GM23338 (cell line): Measurements from ENCODE around the gene ADGRB2. TPM values are rescaled to one million over a fixed set of nuclear protein-coding genes. Genes with fewer than 3 reads are reported as not detected.

Experiments used
- ATAC-seq: fragments of 200-7000 bp; cut with Tn5 transposase; 3 replicates; pipeline ENCODE4 v1.9.1; 2020
- DNase-seq: peaks from one replicate; pipeline ENCODE4 v3.0.0-alpha.2; 2015; ENCODE audit warnings: low spot score
- H2AFZ ChIP-seq: fragments of 200-600 bp; sonication (generic); 2 replicates; pipeline ENCODE4 v1.8.0; 2016; ENCODE audit warnings: antibody characterized with exemption, mild to moderate bottlenecking, moderate library complexity
- H3F3A ChIP-seq: fragments of 200-600 bp; sonication (generic); replicated peaks from 2 replicates; pipeline ENCODE4 v1.8.0; 2017; ENCODE audit warnings: antibody characterized with exemption, mixed run types, low read depth
- H3K27ac ChIP-seq: fragments of 200-600 bp; sonication (generic); 2 replicates; pipeline ENCODE4 v1.6.1; 2016; ENCODE audit warnings: low read depth
- H3K27me3 ChIP-seq: fragments of 200-600 bp; sonication (generic); 2 replicates; pipeline ENCODE4 v1.8.0; 2016; ENCODE audit warnings: mild to moderate bottlenecking, mixed run types, moderate library complexity; ENCODE audit not compliant: insufficient read depth
- H3K36me3 ChIP-seq: fragments of 200-600 bp; sonication (generic); 2 replicates; pipeline ENCODE4 v1.8.0; 2016; ENCODE audit warnings: mild to moderate bottlenecking; ENCODE audit not compliant: insufficient read depth
- H3K4me1 ChIP-seq: fragments of 200-600 bp; sonication (generic); 2 replicates; pipeline ENCODE4 v1.8.0; 2016; ENCODE audit warnings: mild to moderate bottlenecking, moderate library complexity; ENCODE audit not compliant: insufficient read depth
- H3K4me2 ChIP-seq: fragments of 200-600 bp; sonication (generic); 2 replicates; pipeline ENCODE4 v1.7.1; 2017; ENCODE audit warnings: mixed run types
- H3K4me3 ChIP-seq: fragments of 200-600 bp; sonication (generic); 2 replicates; pipeline ENCODE4 v1.6.1; 2016; ENCODE audit warnings: mixed run types
- H3K79me2 ChIP-seq: fragments of 200-600 bp; sonication (generic); replicated peaks from 2 replicates; pipeline ENCODE4 v1.8.0; 2017; ENCODE audit warnings: mild to moderate bottlenecking; ENCODE audit not compliant: insufficient read depth
- H3K9me2 ChIP-seq: fragments of 200-600 bp; sonication (generic); 2 replicates; pipeline ENCODE4 v1.8.0; 2017; ENCODE audit not compliant: insufficient read depth
- H4K20me1 ChIP-seq: fragments of 200-600 bp; sonication (generic); replicated peaks from 2 replicates; pipeline ENCODE4 v1.8.0; 2017; ENCODE audit warnings: mild to moderate bottlenecking; ENCODE audit not compliant: insufficient read depth
- H3K27ac Mint-ChIP-seq: 2 replicates; pipeline ENCODE4 v1.8.0; 2020; ENCODE audit warnings: inconsistent platforms, mild to moderate bottlenecking, moderate library complexity, mixed read lengths
- H3K27me3 Mint-ChIP-seq: 3 replicates; pipeline ENCODE4 v1.8.0; 2022; ENCODE audit warnings: low read depth, mild to moderate bottlenecking, moderate library complexity, mixed read lengths, inconsistent platforms; ENCODE audit not compliant: insufficient read depth, poor library complexity
- H3K36me3 Mint-ChIP-seq: 3 replicates; pipeline ENCODE4 v1.8.0; 2021; ENCODE audit warnings: low read depth, mild to moderate bottlenecking, inconsistent platforms, moderate library complexity, mixed read lengths
- H3K4me1 Mint-ChIP-seq: 3 replicates; pipeline ENCODE4 v1.8.0; 2020; ENCODE audit warnings: mild to moderate bottlenecking, inconsistent platforms, mixed read lengths
- H3K4me3 Mint-ChIP-seq: 3 replicates; pipeline ENCODE4 v1.8.0; 2021; ENCODE audit warnings: moderate library complexity, mild to moderate bottlenecking, inconsistent platforms, mixed read lengths
- H3K9me3 Mint-ChIP-seq: 3 replicates; pipeline ENCODE4 v1.8.0; 2020; ENCODE audit warnings: moderate library complexity, mild to moderate bottlenecking, inconsistent platforms, mixed read lengths
- CREB1 ChIP-seq: fragments of 250-450 bp; sonication (Bioruptor Pico); IDR thresholded peaks from 2 replicates; pipeline ENCODE4 v1.5.0; 2020; ENCODE audit warnings: low read depth, mild to moderate bottlenecking, moderate library complexity
- EZH2 ChIP-seq: fragments of 200-600 bp; sonication (generic); IDR thresholded peaks from one replicate; pipeline ENCODE4 v1.8.0; 2017; ENCODE audit warnings: antibody characterized with exemption, mild to moderate bottlenecking, low read depth; ENCODE audit not compliant: unreplicated experiment
- EZH2phosphoT487 ChIP-seq: fragments of 200-600 bp; sonication (generic); IDR thresholded peaks from one replicate; pipeline ENCODE4 v1.8.1; 2018; ENCODE audit warnings: antibody characterized with exemption; ENCODE audit not compliant: unreplicated experiment
- NANOG ChIP-seq: IDR thresholded peaks from 2 replicates; pipeline ENCODE4 v1.6.1; 2016; ENCODE audit warnings: antibody characterized with exemption, borderline replicate concordance
- POLR2AphosphoS5 ChIP-seq: IDR thresholded peaks from 2 replicates; pipeline ENCODE4 v1.6.1; 2016; ENCODE audit warnings: antibody characterized with exemption, low read depth
- STAT1 ChIP-seq: IDR thresholded peaks from one replicate; pipeline ENCODE4 v1.6.1; 2016; ENCODE audit warnings: antibody characterized with exemption; ENCODE audit not compliant: unreplicated experiment
- ZNF114 ChIP-seq: fragments of 250-450 bp; sonication (Bioruptor Pico); IDR thresholded peaks from 2 replicates; pipeline ENCODE4 v1.5.0; 2020; ENCODE audit warnings: mild to moderate bottlenecking, moderate library complexity
- ZNF331 ChIP-seq: fragments of 250-450 bp; sonication (Bioruptor Pico); IDR thresholded peaks from 2 replicates; pipeline ENCODE4 v1.5.0; 2020; ENCODE audit warnings: low read depth, mild to moderate bottlenecking, moderate library complexity
- polyA plus RNA-seq: library from polyadenylated mRNA; unstranded; fragments of >200 nt; fragmentation: Nextera tagmentation; extraction: Ambion mirVana; gene quantifications from 2 replicates; pipeline ENCODE4 v1.2.1, GENCODE V29; 2016
- total RNA-seq: library from RNA; depleted of rRNA; stranded (reverse); fragments of >200 nt; shearing (Covaris generic); gene quantifications from 2 replicates; pipeline ENCODE4 v1.2.3, GENCODE V29; 2014
- TF ChIP-seq, protein P1 (sequence below): IDR thresholded peaks from 2 replicates; pipeline ENCODE4 v1.6.1; 2016; ENCODE audit warnings: antibody characterized with exemption
- TF ChIP-seq, protein P2 (sequence below): fragments of 250-450 bp; sonication (Bioruptor Pico); IDR thresholded peaks from 2 replicates; pipeline ENCODE4 v1.5.0; 2020; ENCODE audit warnings: mild to moderate bottlenecking, moderate library complexity
- TF ChIP-seq, protein P3 (sequence below): IDR thresholded peaks from one replicate; pipeline ENCODE4 v1.6.1; 2018; ENCODE audit warnings: antibody characterized with exemption; ENCODE audit not compliant: unreplicated experiment
- TF ChIP-seq, protein P4 (sequence below), 2 experiments: fragments of 200-600 bp in 1 of 2; sonication (generic) in 1 of 2; conservative IDR thresholded peaks; 2 replicates each; pipeline versions ENCODE4 v1.5.1 to v1.6.1; 2016 to 2017; ENCODE audit warnings: antibody characterized with exemption in 2 of 2, low read depth in 2 of 2, mild to moderate bottlenecking in 2 of 2, moderate library complexity in 1 of 2

Gene ADGRB2
- total and polyA plus RNA-seq, 2 experiments from 2014 or later: 8.0 to 27.8 TPM

DNA sequence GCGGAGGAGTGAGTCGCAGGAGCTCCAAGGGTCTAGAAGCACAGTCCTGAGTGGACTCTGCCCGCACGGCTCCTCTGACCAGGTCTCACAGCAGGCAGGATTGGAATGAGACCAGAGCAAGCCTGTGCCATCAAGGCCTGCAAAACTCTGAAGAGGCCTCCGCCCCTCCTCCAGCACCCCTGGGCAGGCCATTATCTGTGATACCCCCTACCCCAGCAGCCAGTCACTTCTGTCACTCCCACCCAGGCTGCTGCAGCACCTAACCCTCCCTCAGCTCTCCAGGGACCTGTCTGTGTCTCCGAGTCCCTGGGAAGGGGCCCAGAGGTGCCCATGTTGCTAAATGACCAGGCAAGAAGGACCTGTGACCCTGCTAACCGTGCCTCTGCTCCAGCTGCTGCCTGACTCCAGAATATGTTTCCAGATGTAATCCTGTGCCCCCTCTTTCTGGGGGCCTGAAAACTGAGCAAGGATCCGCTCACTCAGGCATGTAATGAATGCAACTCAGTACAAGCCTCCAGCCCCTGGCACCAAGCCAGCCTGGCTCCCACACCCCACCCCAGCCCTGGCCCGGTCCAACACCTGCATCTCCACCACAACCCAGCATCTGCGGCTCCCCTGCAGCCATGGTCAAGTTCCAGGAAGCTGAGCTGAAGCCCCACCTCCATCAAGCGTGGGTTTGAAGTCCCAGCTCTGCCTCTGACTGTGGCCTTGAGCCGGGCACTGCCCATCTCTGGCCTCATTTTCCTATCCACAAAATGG, 38.2 kb downstream of the ADGRB2 start:
- Histone ChIP-seq H2AFZ (no peak overlapping the region), H3K79me2 (no peaks in the 10 kb centered on the region), H3K4me1 (no peaks in the 10 kb centered on the region; the same call in 1 of the 2 replicates), H3K4me2 (no peak overlapping the region), H3K27ac (no peak overlapping the region), H4K20me1 (no peaks in the 10 kb centered on the region; the same call in 1 of the 2 replicates), H3K36me3 (no peaks in the 10 kb centered on the region), H3F3A (0 out of 2 replicates have a peak, but pooled peaks cover 5% of the 10 kb centered on the region), H3K4me3 (no peak overlapping the region), H3K27me3 (no peaks in the 10 kb centered on the region), H3K9me2 (no peaks in the 10 kb centered on the region; the same call in 1 of the 2 replicates)
- H3K4me3 Mint-ChIP-seq: no peak overlapping the region
- H3K36me3 Mint-ChIP-seq: no peaks in the 10 kb centered on the region; the same call in 2 of the 3 replicates
- H3K27ac Mint-ChIP-seq: no peak overlapping the region
- TF ChIP-seq EZH2 (no peak), EZH2phosphoT487 (no peak), CREB1 (no peak), STAT1 (no peak), ZNF331 (CRISPR knock-in tag) (no peak), ZNF114 (CRISPR knock-in tag) (no peak), POLR2AphosphoS5 (no peak), NANOG (no peak)
- TF ChIP-seq, protein P1, sequence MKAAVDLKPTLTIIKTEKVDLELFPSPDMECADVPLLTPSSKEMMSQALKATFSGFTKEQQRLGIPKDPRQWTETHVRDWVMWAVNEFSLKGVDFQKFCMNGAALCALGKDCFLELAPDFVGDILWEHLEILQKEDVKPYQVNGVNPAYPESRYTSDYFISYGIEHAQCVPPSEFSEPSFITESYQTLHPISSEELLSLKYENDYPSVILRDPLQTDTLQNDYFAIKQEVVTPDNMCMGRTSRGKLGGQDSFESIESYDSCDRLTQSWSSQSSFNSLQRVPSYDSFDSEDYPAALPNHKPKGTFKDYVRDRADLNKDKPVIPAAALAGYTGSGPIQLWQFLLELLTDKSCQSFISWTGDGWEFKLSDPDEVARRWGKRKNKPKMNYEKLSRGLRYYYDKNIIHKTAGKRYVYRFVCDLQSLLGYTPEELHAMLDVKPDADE: no peak
- TF ChIP-seq, protein P2, sequence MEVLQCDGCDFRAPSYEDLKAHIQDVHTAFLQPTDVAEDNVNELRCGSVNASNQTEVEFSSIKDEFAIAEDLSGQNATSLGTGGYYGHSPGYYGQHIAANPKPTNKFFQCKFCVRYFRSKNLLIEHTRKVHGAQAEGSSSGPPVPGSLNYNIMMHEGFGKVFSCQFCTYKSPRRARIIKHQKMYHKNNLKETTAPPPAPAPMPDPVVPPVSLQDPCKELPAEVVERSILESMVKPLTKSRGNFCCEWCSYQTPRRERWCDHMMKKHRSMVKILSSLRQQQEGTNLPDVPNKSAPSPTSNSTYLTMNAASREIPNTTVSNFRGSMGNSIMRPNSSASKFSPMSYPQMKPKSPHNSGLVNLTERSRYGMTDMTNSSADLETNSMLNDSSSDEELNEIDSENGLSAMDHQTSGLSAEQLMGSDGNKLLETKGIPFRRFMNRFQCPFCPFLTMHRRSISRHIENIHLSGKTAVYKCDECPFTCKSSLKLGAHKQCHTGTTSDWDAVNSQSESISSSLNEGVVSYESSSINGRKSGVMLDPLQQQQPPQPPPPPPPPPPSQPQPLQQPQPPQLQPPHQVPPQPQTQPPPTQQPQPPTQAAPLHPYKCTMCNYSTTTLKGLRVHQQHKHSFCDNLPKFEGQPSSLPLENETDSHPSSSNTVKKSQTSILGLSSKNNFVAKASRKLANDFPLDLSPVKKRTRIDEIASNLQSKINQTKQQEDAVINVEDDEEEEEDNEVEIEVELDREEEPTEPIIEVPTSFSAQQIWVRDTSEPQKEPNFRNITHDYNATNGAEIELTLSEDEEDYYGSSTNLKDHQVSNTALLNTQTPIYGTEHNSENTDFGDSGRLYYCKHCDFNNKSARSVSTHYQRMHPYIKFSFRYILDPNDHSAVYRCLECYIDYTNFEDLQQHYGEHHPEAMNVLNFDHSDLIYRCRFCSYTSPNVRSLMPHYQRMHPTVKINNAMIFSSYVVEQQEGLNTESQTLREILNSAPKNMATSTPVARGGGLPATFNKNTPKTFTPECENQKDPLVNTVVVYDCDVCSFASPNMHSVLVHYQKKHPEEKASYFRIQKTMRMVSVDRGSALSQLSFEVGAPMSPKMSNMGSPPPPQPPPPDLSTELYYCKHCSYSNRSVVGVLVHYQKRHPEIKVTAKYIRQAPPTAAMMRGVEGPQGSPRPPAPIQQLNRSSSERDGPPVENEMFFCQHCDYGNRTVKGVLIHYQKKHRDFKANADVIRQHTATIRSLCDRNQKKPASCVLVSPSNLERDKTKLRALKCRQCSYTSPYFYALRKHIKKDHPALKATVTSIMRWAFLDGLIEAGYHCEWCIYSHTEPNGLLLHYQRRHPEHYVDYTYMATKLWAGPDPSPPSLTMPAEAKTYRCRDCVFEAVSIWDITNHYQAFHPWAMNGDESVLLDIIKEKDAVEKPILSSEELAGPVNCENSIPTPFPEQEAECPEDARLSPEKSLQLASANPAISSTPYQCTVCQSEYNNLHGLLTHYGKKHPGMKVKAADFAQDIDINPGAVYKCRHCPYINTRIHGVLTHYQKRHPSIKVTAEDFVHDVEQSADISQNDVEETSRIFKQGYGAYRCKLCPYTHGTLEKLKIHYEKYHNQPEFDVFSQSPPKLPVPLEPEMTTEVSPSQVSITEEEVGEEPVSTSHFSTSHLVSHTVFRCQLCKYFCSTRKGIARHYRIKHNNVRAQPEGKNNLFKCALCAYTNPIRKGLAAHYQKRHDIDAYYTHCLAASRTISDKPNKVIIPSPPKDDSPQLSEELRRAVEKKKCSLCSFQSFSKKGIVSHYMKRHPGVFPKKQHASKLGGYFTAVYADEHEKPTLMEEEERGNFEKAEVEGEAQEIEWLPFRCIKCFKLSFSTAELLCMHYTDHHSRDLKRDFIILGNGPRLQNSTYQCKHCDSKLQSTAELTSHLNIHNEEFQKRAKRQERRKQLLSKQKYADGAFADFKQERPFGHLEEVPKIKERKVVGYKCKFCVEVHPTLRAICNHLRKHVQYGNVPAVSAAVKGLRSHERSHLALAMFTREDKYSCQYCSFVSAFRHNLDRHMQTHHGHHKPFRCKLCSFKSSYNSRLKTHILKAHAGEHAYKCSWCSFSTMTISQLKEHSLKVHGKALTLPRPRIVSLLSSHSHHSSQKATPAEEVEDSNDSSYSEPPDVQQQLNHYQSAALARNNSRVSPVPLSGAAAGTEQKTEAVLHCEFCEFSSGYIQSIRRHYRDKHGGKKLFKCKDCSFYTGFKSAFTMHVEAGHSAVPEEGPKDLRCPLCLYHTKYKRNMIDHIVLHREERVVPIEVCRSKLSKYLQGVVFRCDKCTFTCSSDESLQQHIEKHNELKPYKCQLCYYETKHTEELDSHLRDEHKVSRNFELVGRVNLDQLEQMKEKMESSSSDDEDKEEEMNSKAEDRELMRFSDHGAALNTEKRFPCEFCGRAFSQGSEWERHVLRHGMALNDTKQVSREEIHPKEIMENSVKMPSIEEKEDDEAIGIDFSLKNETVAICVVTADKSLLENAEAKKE (CRISPR knock-in tag): no peak
- TF ChIP-seq, protein P3, sequence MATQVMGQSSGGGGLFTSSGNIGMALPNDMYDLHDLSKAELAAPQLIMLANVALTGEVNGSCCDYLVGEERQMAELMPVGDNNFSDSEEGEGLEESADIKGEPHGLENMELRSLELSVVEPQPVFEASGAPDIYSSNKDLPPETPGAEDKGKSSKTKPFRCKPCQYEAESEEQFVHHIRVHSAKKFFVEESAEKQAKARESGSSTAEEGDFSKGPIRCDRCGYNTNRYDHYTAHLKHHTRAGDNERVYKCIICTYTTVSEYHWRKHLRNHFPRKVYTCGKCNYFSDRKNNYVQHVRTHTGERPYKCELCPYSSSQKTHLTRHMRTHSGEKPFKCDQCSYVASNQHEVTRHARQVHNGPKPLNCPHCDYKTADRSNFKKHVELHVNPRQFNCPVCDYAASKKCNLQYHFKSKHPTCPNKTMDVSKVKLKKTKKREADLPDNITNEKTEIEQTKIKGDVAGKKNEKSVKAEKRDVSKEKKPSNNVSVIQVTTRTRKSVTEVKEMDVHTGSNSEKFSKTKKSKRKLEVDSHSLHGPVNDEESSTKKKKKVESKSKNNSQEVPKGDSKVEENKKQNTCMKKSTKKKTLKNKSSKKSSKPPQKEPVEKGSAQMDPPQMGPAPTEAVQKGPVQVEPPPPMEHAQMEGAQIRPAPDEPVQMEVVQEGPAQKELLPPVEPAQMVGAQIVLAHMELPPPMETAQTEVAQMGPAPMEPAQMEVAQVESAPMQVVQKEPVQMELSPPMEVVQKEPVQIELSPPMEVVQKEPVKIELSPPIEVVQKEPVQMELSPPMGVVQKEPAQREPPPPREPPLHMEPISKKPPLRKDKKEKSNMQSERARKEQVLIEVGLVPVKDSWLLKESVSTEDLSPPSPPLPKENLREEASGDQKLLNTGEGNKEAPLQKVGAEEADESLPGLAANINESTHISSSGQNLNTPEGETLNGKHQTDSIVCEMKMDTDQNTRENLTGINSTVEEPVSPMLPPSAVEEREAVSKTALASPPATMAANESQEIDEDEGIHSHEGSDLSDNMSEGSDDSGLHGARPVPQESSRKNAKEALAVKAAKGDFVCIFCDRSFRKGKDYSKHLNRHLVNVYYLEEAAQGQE: no peak
- TF ChIP-seq, protein P4, sequence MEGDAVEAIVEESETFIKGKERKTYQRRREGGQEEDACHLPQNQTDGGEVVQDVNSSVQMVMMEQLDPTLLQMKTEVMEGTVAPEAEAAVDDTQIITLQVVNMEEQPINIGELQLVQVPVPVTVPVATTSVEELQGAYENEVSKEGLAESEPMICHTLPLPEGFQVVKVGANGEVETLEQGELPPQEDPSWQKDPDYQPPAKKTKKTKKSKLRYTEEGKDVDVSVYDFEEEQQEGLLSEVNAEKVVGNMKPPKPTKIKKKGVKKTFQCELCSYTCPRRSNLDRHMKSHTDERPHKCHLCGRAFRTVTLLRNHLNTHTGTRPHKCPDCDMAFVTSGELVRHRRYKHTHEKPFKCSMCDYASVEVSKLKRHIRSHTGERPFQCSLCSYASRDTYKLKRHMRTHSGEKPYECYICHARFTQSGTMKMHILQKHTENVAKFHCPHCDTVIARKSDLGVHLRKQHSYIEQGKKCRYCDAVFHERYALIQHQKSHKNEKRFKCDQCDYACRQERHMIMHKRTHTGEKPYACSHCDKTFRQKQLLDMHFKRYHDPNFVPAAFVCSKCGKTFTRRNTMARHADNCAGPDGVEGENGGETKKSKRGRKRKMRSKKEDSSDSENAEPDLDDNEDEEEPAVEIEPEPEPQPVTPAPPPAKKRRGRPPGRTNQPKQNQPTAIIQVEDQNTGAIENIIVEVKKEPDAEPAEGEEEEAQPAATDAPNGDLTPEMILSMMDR (conservative IDR thresholded peaks at IDR 0.05; ENCODE audit: low read depth in 2 of 2): no peak
- peaks cover 10% of the 10 kb centered on the region for H3K4me1 Mint-ChIP-seq
- peaks cover 1% of the 10 kb centered on the region for H3K27me3 Mint-ChIP-seq
- no peaks in the 10 kb centered on the region for H3K9me3 Mint-ChIP-seq
- ATAC-seq: no peak
- DNase-seq: no peak
